SHP77 (cell line): ENCODE results near the gene RAMP3.
A peak's percentile ranks its signal among the peaks of the same experiment; 100 is the strongest.
"Not testable (repeated sequence)": the region's sequence is repeated elsewhere in the genome, so short reads cannot be mapped to it uniquely, and the experiment has no call there.

Experiments used
- DNase-seq, 2 experiments: peaks; one replicate each; lab custom pipeline; 2025; lab: John Stamatoyannopoulos, UW

Gene RAMP3

GRCh38 chr7:45196374-45196773 lies 38.8 kb downstream of the RAMP3 start:
- DNase-seq: no peak

GRCh38 chr7:45197461-45197860 lies 39.9 kb downstream of the RAMP3 start:
- no peak for DNase-seq

GRCh38 chr7:45198986-45199385 lies 41.4 kb downstream of the RAMP3 start:
- no peak for DNase-seq

- no peak for DNase-seq
Measured at GRCh38 chr7:45199506-45199905, 41.9 kb downstream of the RAMP3 start.

- DNase-seq: no peak
Measured at GRCh38 chr7:45202625-45203024, 45.0 kb downstream of the RAMP3 start.

GRCh38 chr7:45203036-45203435 lies 45.4 kb downstream of the RAMP3 start:
- DNase-seq: no peak

- DNase-seq: no peak
Measured at GRCh38 chr7:45203459-45203858, 45.9 kb downstream of the RAMP3 start.

GRCh38 chr7:45203936-45204445 lies 46.4 kb downstream of the RAMP3 start:
- DNase-seq: no peak

- not testable (repeated sequence) for DNase-seq
Measured at GRCh38 chr7:45206266-45206665, 48.7 kb downstream of the RAMP3 start.

GRCh38 chr7:45209909-45210308 lies 52.3 kb downstream of the RAMP3 start:
- not testable (repeated sequence) for DNase-seq

GRCh38 chr7:45211066-45211465 lies 53.5 kb downstream of the RAMP3 start:
- no peak for DNase-seq

- DNase-seq: no peak
Measured at GRCh38 chr7:45211958-45212357, 54.4 kb downstream of the RAMP3 start.

- DNase-seq: no peak
Measured at GRCh38 chr7:45212606-45213005, 55.0 kb downstream of the RAMP3 start.

GRCh38 chr7:45215601-45216062 lies 58.0 kb downstream of the RAMP3 start:
- peak; percentile 20 to 40 for DNase-seq

- no peak for DNase-seq
Measured at GRCh38 chr7:45216181-45216580, 58.6 kb downstream of the RAMP3 start.

GRCh38 chr7:45216622-45217165 lies 59.1 kb downstream of the RAMP3 start:
- no peak for DNase-seq

- peak; percentile 17 to 40 for DNase-seq
Measured at GRCh38 chr7:45217358-45217757, 59.8 kb downstream of the RAMP3 start.

GRCh38 chr7:45219130-45219529 lies 61.5 kb downstream of the RAMP3 start:
- no peak for DNase-seq

- no peak for DNase-seq
Measured at GRCh38 chr7:45219801-45220435, 62.3 kb downstream of the RAMP3 start.

GRCh38 chr7:45220846-45221618 lies 63.4 kb downstream of the RAMP3 start:
- no peak for DNase-seq

GRCh38 chr7:45221896-45222604 lies 64.5 kb downstream of the RAMP3 start:
- DNase-seq: no peak

GRCh38 chr7:45223078-45223477 lies 65.5 kb downstream of the RAMP3 start:
- DNase-seq: no peak
